WERI-Rb-1 (cell line): ENCODE results near the gene KCP.

Experiments used
- DNase-seq: peaks from one replicate; pipeline ENCODE4 v3.0.0-alpha.2; 2020
- H3K27ac ChIP-seq: fragments of 250-450 bp; sonication (Bioruptor Pico); 2 replicates; pipeline ENCODE4 v1.5.1; 2020; ENCODE audit warnings: mild to moderate bottlenecking, moderate library complexity
- H3K27me3 ChIP-seq: fragments of 250-450 bp; sonication (Bioruptor Pico); 2 replicates; pipeline ENCODE4 v1.5.1; 2021; ENCODE audit warnings: mild to moderate bottlenecking, low read depth, moderate library complexity; ENCODE audit not compliant: insufficient read depth, severe bottlenecking
- H3K36me3 ChIP-seq: fragments of 250-450 bp; sonication (Bioruptor Pico); 2 replicates; pipeline ENCODE4 v1.5.1; 2020; ENCODE audit warnings: mild to moderate bottlenecking, moderate library complexity
- H3K4me3 ChIP-seq: 2 replicates; pipeline ENCODE4 v1.5.1; 2011; ENCODE audit warnings: low read depth, mild to moderate bottlenecking, control low read depth, low read length
- H3K9me3 ChIP-seq: fragments of 250-450 bp; sonication (Bioruptor Pico); 2 replicates; pipeline ENCODE4 v1.5.1; 2021; ENCODE audit warnings: mild to moderate bottlenecking, moderate library complexity; ENCODE audit not compliant: severe bottlenecking
- CTCF ChIP-seq: IDR thresholded peaks from 2 replicates; pipeline ENCODE4 v1.5.1; 2011; ENCODE audit warnings: low read depth, mild to moderate bottlenecking, control low read depth, inconsistent platforms, low read length

Gene KCP

GRCh38 chr7:128845987-128846386 lies 64.5 kb downstream of the KCP start:
- no peaks in the 10 kb centered on the region for H3K9me3 ChIP-seq

GRCh38 chr7:128845475-128845874 lies 65.0 kb downstream of the KCP start:
- H3K36me3 ChIP-seq: no peaks in the 10 kb centered on the region
- no peaks in the 10 kb centered on the region for H3K27me3 ChIP-seq
- no peak overlapping the region for H3K4me3 ChIP-seq
- no peak for TF ChIP-seq CTCF
- no peaks in the 10 kb centered on the region for H3K9me3 ChIP-seq
- no peak for DNase-seq
- no peak overlapping the region for H3K27ac ChIP-seq

More at GRCh38 chr7:128845987-128846386, 64.5 kb downstream of the KCP start:
- no peak overlapping the region for H3K27ac ChIP-seq
- no peaks in the 10 kb centered on the region for H3K36me3 ChIP-seq
- no peaks in the 10 kb centered on the region for H3K27me3 ChIP-seq
- H3K4me3 ChIP-seq: no peak overlapping the region
- no peak for TF ChIP-seq CTCF
- no peak for DNase-seq

GRCh38 chr7:128844777-128845311 lies 65.7 kb downstream of the KCP start:
- no peaks in the 10 kb centered on the region for H3K9me3 ChIP-seq
- H3K4me3 ChIP-seq: no peak overlapping the region
- H3K36me3 ChIP-seq: no peaks in the 10 kb centered on the region
- H3K27me3 ChIP-seq: no peaks in the 10 kb centered on the region
- no peak for DNase-seq
- H3K27ac ChIP-seq: no peak overlapping the region
- no peak for TF ChIP-seq CTCF

GRCh38 chr7:128843938-128844621 lies 66.4 kb downstream of the KCP start:
- no peak for TF ChIP-seq CTCF
- H3K27me3 ChIP-seq: no peaks in the 10 kb centered on the region
- H3K36me3 ChIP-seq: no peaks in the 10 kb centered on the region
- DNase-seq: no peak
- H3K9me3 ChIP-seq: no peaks in the 10 kb centered on the region
- H3K4me3 ChIP-seq: no peak overlapping the region
- H3K27ac ChIP-seq: no peak overlapping the region

GRCh38 chr7:128842674-128843641 lies 67.6 kb downstream of the KCP start:
- H3K36me3 ChIP-seq: no peaks in the 10 kb centered on the region
- H3K4me3 ChIP-seq: no peak overlapping the region
- no peak for DNase-seq
- no peaks in the 10 kb centered on the region for H3K27me3 ChIP-seq
- TF ChIP-seq CTCF: no peak
- no peak overlapping the region for H3K27ac ChIP-seq
- no peaks in the 10 kb centered on the region for H3K9me3 ChIP-seq
